Left lung (tissue), 10 donors: Measurements from ENCODE around the gene NCCRP1. TPM values are rescaled to one million over a fixed set of nuclear protein-coding genes. Genes with fewer than 3 reads are reported as not detected.

Source experiments
- ATAC-seq: fragments of 200-7000 bp; cut with Tn5 transposase; one replicate; pipeline ENCODE4 v1.9.1; 2020; ENCODE audit warnings: moderate library complexity
- DNase-seq, 4 donors: peaks; one replicate each; pipeline ENCODE4 v3.0.0-alpha.2; 2013 to 2020
- H3K27ac ChIP-seq, 2 donors: fragments of 200-600 bp; sonication (generic) in 1 of 2; one replicate each; pipeline versions ENCODE4 v1.5.0 to v1.8.0; 2020 to 2021
- H3K27me3 ChIP-seq, 2 donors: fragments of 200-600 bp; sonication (generic) in 1 of 2; one replicate each; pipeline versions ENCODE4 v1.5.0 to v1.8.0; 2020 to 2021
- H3K36me3 ChIP-seq, 2 donors: fragments of 200-600 bp; sonication (generic) in 1 of 2; one replicate each; pipeline versions ENCODE4 v1.5.0 to v1.8.0; 2020 to 2021
- H3K4me1 ChIP-seq, 2 donors: fragments of 200-600 bp; one replicate each; pipeline ENCODE4 v1.8.0; 2021
- H3K4me3 ChIP-seq, 2 donors: fragments of 200-600 bp; sonication (generic) in 1 of 2; one replicate each; pipeline versions ENCODE4 v1.5.0 to v1.8.0; 2020 to 2021; ENCODE audit warnings: mild to moderate bottlenecking in 1 of 2
- H3K9me3 ChIP-seq, 2 donors: fragments of 200-600 bp; sonication (generic) in 1 of 2; one replicate each; pipeline versions ENCODE4 v1.5.0 to v1.8.0; 2020 to 2021
- intact Hi-C, 2 donors: fragments of 100-400 bp; cut with DNase I; formaldehyde crosslinking; loops; one replicate each; pipeline versions ENCODE4 v1.11.2 to v1.14.2; 2022
- polyA plus RNA-seq, 6 donors: library from polyadenylated mRNA; unstranded; fragments of 120-200 nt; gene quantifications; one replicate each; pipeline ENCODE4 v1.2.1, GENCODE V29; 2013; ENCODE audit not compliant: insufficient read length in 6 of 6
- total RNA-seq, 2 donors: library from RNA; stranded (reverse); fragmentation: NEBNext Ultra II Directional; extraction: Animal tissue kit (Norgen Biotek cat#: 25700); gene quantifications; one replicate each; pipeline ENCODE4 v1.2.1, GENCODE V29; 2021
- TF ChIP-seq, protein P1 (sequence below), 2 donors: fragments of 200-600 bp; sonication (generic) in 1 of 2; IDR thresholded peaks; one replicate each; pipeline versions ENCODE4 v1.5.0 to v1.8.0; 2021; ENCODE audit warnings: antibody characterized with exemption in 2 of 2
- donor health status: DM: no; HTN: yes; CAD: no.
- donor health status: DM: no; HTN: no; CAD: no.

Gene NCCRP1
- total and polyA plus RNA-seq, 8 donors: 0.17 to 0.30 (median 0.22) TPM; not detected in 2

GRCh38 chr19:39168258-39169142 lies 28.3 kb upstream of the NCCRP1 start:
- Histone ChIP-seq H3K9me3 (no peaks in the 10 kb centered on the region), H3K27me3 (no peaks in the 10 kb centered on the region), H3K36me3 (peaks cover 0 to 41% of the 10 kb centered on the region in 2 donors), H3K27ac (peak overlapping the region in 1 of 2 donors; percentile 75), H3K4me1 (peaks cover 0 to 29% of the 10 kb centered on the region in 2 donors), H3K4me3 (no peak overlapping the region)
- intact Hi-C loops: no loop called here
- DNase-seq: no peak
- no peak for ATAC-seq
- TF ChIP-seq, protein P1, sequence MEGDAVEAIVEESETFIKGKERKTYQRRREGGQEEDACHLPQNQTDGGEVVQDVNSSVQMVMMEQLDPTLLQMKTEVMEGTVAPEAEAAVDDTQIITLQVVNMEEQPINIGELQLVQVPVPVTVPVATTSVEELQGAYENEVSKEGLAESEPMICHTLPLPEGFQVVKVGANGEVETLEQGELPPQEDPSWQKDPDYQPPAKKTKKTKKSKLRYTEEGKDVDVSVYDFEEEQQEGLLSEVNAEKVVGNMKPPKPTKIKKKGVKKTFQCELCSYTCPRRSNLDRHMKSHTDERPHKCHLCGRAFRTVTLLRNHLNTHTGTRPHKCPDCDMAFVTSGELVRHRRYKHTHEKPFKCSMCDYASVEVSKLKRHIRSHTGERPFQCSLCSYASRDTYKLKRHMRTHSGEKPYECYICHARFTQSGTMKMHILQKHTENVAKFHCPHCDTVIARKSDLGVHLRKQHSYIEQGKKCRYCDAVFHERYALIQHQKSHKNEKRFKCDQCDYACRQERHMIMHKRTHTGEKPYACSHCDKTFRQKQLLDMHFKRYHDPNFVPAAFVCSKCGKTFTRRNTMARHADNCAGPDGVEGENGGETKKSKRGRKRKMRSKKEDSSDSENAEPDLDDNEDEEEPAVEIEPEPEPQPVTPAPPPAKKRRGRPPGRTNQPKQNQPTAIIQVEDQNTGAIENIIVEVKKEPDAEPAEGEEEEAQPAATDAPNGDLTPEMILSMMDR (IDR thresholded peaks at IDR 0.05): no peak

- Histone ChIP-seq H3K27me3 (no peaks in the 10 kb centered on the region), H3K36me3 (peaks cover 0 to 49% of the 10 kb centered on the region in 2 donors), H3K9me3 (no peaks in the 10 kb centered on the region), H3K4me3 (no peak overlapping the region), H3K27ac (peak overlapping the region in 1 of 2 donors; percentile 75), H3K4me1 (peaks cover 0 to 28% of the 10 kb centered on the region in 2 donors)
- TF ChIP-seq, protein P1 (IDR thresholded peaks at IDR 0.05): no peak
- ATAC-seq (no peak), DNase-seq (peak in 1 of 4 donors; percentile 77)
- intact Hi-C loops: no loop called here
These were observed 27.5 kb upstream of the NCCRP1 start for GRCh38 chr19:39169143-39169810.

- Histone ChIP-seq H3K4me3 (no peak overlapping the region), H3K36me3 (peaks cover 0 to 62% of the 10 kb centered on the region in 2 donors), H3K4me1 (peaks cover 0 to 25% of the 10 kb centered on the region in 2 donors), H3K27ac (peak overlapping the region in 1 of 2 donors; percentile 75), H3K9me3 (no peaks in the 10 kb centered on the region), H3K27me3 (no peaks in the 10 kb centered on the region)
- ATAC-seq: no peak
- TF ChIP-seq, protein P1 (IDR thresholded peaks at IDR 0.05): no peak
- intact Hi-C loops: no loop called here
- no peak for DNase-seq
These were observed 26.2 kb upstream of the NCCRP1 start for GRCh38 chr19:39170386-39171231.

GRCh38 chr19:39171479-39172465 lies 25.0 kb upstream of the NCCRP1 start:
- ATAC-seq: no peak
- TF ChIP-seq, protein P1 (IDR thresholded peaks at IDR 0.05): no peak
- Histone ChIP-seq H3K4me1 (peaks cover 0 to 13% of the 10 kb centered on the region in 2 donors), H3K27me3 (no peaks in the 10 kb centered on the region), H3K4me3 (no peak overlapping the region), H3K9me3 (no peaks in the 10 kb centered on the region), H3K27ac (no peak overlapping the region), H3K36me3 (peaks cover 0 to 73% of the 10 kb centered on the region in 2 donors)
- DNase-seq: peak in 1 of 4 donors; percentile 64
- intact Hi-C loops: no loop called here
